Natural killer cell (primary cell): ENCODE results near the gene COL11A1. TPM values are rescaled to one million over a fixed set of nuclear protein-coding genes. Genes with fewer than 3 reads are reported as not detected.

Experiments
- ATAC-seq, 3 donors: fragments of 150-1000 bp in 2 of 3; fragments of 200-7000 bp in 1 of 3; cut with Tn5 transposase; 1 replicate in 1 of 3; 2 replicates in 2 of 3; pipeline ENCODE4 v1.10.0; 2021; ENCODE audit warnings: mild to moderate bottlenecking in 2 of 3, moderate library complexity in 2 of 3
- DNase-seq, 2 donors: peaks; one replicate each; pipeline versions ENCODE4 v3.0.0 to v3.0.0-alpha.2; 2013 to 2021; ENCODE audit warnings: mixed read lengths in 1 of 2
- H3K27ac ChIP-seq: one replicate; pipeline ENCODE4 v1.5.1; 2013; ENCODE audit warnings: mild to moderate bottlenecking, low read length
- H3K27me3 ChIP-seq: one replicate; pipeline ENCODE4 v1.6.1; 2013; ENCODE audit warnings: low read length; ENCODE audit not compliant: control insufficient read depth, insufficient read depth
- H3K36me3 ChIP-seq: one replicate; pipeline ENCODE4 v1.6.1; 2013; ENCODE audit warnings: low read length; ENCODE audit not compliant: control insufficient read depth, insufficient read depth
- H3K4me1 ChIP-seq: one replicate; pipeline ENCODE4 v1.6.1; 2013; ENCODE audit warnings: low read length; ENCODE audit not compliant: control insufficient read depth, insufficient read depth
- H3K4me3 ChIP-seq: one replicate; pipeline ENCODE4 v1.5.1; 2013; ENCODE audit warnings: low read length
- H3K9me3 ChIP-seq: one replicate; pipeline ENCODE4 v1.6.1; 2013; ENCODE audit warnings: low read length; ENCODE audit not compliant: control insufficient read depth, insufficient read depth
- H3K27ac Mint-ChIP-seq, 2 donors: one replicate each; pipeline ENCODE4 v1.8.0; 2022; ENCODE audit warnings: mild to moderate bottlenecking in 2 of 2, mixed read lengths in 2 of 2, moderate library complexity in 1 of 2
- H3K27me3 Mint-ChIP-seq, 2 donors: one replicate each; pipeline ENCODE4 v1.8.0; 2022; ENCODE audit warnings: low read depth in 2 of 2, mixed read lengths in 2 of 2
- H3K36me3 Mint-ChIP-seq: one replicate; pipeline ENCODE4 v1.8.0; 2022; ENCODE audit warnings: mixed read lengths
- H3K4me1 Mint-ChIP-seq, 2 donors: one replicate each; pipeline ENCODE4 v1.8.0; 2022; ENCODE audit warnings: mixed read lengths in 2 of 2
- H3K4me3 Mint-ChIP-seq: one replicate; pipeline ENCODE4 v1.8.0; 2022; ENCODE audit warnings: mild to moderate bottlenecking, moderate library complexity, mixed read lengths
- H3K9me3 Mint-ChIP-seq, 2 donors: one replicate each; pipeline ENCODE4 v1.8.0; 2022; ENCODE audit warnings: mixed read lengths in 2 of 2
- CTCF ChIP-seq: fragments of 200-600 bp; IDR thresholded peaks from one replicate; pipeline ENCODE4 v1.8.0; 2022; ENCODE audit warnings: antibody characterized with exemption
- WGBS: methylation state at CpG from one replicate; pipeline ENCODE4 v1.1.7; 2013; ENCODE audit warnings: missing lambda C conversion rate; ENCODE audit not compliant: insufficient coverage; 5-methylcytosine and 5-hydroxymethylcytosine counted together
- intact Hi-C: fragments of 100-400 bp; cut with micrococcal nuclease; formaldehyde crosslinking; loops from one replicate; pipeline ENCODE4 v1.14.2; 2022
- total RNA-seq, 4 donors: library from RNA; stranded (reverse); fragments of 120-200 nt in 1 of 4; gene quantifications; one replicate each; pipeline versions ENCODE4 v1.2.3 to v1.2.4, GENCODE V29; 2013 to 2022

COL11A1 gene
- total RNA-seq, 3 donors from 2014 or later (not counting 1 experiment from before 2014, with no cell fraction given) = not detected

- Histone ChIP-seq H3K4me1 (no peaks in the 10 kb centered on the region), H3K36me3 (no peaks in the 10 kb centered on the region), H3K9me3 (no peaks in the 10 kb centered on the region), H3K27ac (no peak overlapping the region), H3K27me3 (no peaks in the 10 kb centered on the region), H3K4me3 (no peak overlapping the region)
- intact Hi-C loops = no loop called here
- TF ChIP-seq CTCF = no peak
- Mint-ChIP-seq H3K36me3 (no peaks in the 10 kb centered on the region), H3K27ac (no peak overlapping the region), H3K9me3 (no peaks in the 10 kb centered on the region), H3K4me3 (no peak overlapping the region), H3K27me3 (no peaks in the 10 kb centered on the region), H3K4me1 (no peaks in the 10 kb centered on the region)
- ATAC-seq (no peak), DNase-seq (no peak)
These were observed 131.0 kb downstream of the COL11A1 start for GRCh38 chr1:102977292-102977691.

DNA sequence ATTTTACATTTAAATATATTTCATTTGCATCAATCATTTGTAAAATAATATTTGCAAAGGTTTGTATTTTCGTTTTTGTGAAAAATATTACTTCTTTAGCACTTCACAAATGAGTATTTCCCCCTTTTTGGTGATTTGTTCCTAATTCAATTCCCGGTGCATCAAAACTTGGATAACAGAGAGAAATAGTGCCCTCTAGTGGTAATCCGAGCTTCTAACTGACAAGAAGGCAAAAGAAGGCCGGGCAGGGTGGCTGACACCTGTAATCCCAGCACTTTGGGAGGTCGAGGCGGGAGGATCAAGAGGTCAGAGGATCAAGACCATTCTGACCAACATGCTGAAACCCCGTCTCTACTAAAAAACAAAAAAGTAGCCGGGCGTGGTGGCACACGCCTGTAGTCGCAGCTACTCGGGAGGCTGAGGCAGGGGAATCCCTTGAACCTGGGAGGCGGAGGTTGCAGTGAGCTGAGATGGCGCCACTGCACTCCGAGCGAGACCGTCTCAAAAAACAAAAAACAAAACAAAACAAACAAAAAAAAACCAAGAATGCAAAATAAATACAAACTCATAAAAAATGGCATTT lies 137.7 kb downstream of the COL11A1 start:
- H3K36me3 ChIP-seq = no peaks in the 10 kb centered on the region
- no peaks in the 10 kb centered on the region for H3K27me3 Mint-ChIP-seq
- intact Hi-C loops = no loop called here
- H3K27ac Mint-ChIP-seq = no peak overlapping the region
- H3K4me3 ChIP-seq = no peak overlapping the region
- no peaks in the 10 kb centered on the region for H3K4me1 Mint-ChIP-seq
- no peak overlapping the region for H3K4me3 Mint-ChIP-seq
- H3K9me3 ChIP-seq = no peaks in the 10 kb centered on the region
- H3K9me3 Mint-ChIP-seq = peaks cover 0 to 3% of the 10 kb centered on the region in 2 donors
- no peak overlapping the region for H3K27ac ChIP-seq
- no peaks in the 10 kb centered on the region for H3K4me1 ChIP-seq
- 64% methylated on average over 16 of the region's 17 CpGs for whole genome bisulfite sequencing
- DNase-seq = peak in 1 of 2 donors; percentile 23
- no peaks in the 10 kb centered on the region for H3K36me3 Mint-ChIP-seq
- TF ChIP-seq CTCF = no peak
- H3K27me3 ChIP-seq = no peaks in the 10 kb centered on the region
- no peak for ATAC-seq

DNA sequence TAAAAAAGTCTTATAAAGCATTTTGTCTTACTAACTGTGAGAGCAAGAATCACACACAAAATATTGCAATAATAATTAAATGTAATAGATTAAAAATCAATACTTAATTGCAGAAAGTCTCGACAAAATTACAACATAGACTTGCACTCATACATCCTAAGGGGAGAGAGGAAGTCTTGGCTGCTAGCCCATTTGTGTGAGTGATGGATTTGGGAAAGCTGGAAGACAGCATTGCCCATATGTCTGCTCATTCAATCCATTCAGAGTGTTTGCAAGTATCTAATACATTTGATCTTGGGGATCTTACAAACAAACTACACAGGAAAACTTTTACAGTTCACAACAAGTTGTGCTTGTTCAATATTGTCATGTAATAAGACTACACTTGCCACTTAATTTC lies 140.5 kb downstream of the COL11A1 start:
- no peaks in the 10 kb centered on the region for H3K4me1 Mint-ChIP-seq
- peaks cover 0 to 3% of the 10 kb centered on the region in 2 donors for H3K9me3 Mint-ChIP-seq

More for the DNA sequence above, 140.5 kb downstream of the COL11A1 start:
- no peaks in the 10 kb centered on the region for H3K27me3 Mint-ChIP-seq
- no peak for DNase-seq
- ATAC-seq = no peak
- WGBS = no CpG with 5 or more reads among the region's 1 CpG
- Histone ChIP-seq H3K27me3 (no peaks in the 10 kb centered on the region), H3K4me3 (no peak overlapping the region), H3K4me1 (no peaks in the 10 kb centered on the region), H3K9me3 (no peaks in the 10 kb centered on the region), H3K27ac (no peak overlapping the region), H3K36me3 (no peaks in the 10 kb centered on the region)
- H3K27ac Mint-ChIP-seq = no peak overlapping the region
- no peak overlapping the region for H3K4me3 Mint-ChIP-seq
- intact Hi-C loops = no loop called here
- no peaks in the 10 kb centered on the region for H3K36me3 Mint-ChIP-seq
- no peak for TF ChIP-seq CTCF
